HG03108 (cell line): ENCODE measurements around the gene STARD13.

Source experiments
- ATAC-seq: cut with Tn5 transposase; IDR thresholded peaks from one replicate; pipeline ENCODE4 v1.9.1; 2021; ENCODE audit warnings: moderate library complexity; ENCODE audit not compliant: unreplicated experiment

STARD13 gene

GRCh38 chr13:33153421-33154404 lies 131.8 kb downstream of the STARD13 start:
- ATAC-seq = no peak

DNA sequence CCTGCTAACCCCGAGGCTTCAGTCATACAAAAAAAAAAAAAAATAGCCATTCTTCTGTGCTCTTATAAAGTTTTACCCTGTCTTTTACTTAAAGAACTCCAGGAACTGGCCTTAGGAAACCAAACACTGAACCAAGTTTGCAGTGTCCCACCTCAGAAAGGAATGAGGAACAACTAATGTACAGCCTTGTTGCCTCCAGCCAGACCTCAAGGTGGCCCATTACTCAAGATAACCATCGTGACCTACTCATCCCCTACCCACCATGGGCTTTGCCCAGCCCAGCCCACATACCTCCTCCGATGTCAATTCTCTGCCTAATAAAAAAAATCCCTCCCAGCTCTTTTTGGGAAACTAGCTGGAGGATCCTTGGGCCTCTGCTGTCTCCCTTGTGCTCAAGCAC lies 133.2 kb downstream of the STARD13 start:
- ATAC-seq = no peak

GRCh38 chr13:33150662-33151061 lies 134.9 kb downstream of the STARD13 start:
- ATAC-seq = no peak

DNA sequence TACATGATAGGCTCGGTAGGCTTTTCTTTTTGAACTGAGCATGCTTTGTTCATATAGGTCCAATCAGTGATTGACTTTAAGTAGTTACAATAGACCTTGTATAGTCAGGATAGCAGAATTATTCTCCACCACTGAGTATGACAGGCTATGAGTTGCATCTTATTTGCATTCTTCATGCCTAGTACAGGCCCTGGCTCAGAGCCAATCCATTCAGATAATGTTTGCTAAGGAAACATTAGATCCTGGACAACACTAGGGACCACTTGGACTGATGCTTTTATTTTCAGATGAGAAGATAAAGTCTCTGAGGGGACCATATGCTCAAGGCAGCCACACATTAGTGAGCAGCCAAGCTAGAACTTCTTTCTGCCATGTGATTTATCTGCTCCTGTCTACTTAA lies 135.4 kb downstream of the STARD13 start:
- ATAC-seq = no peak

DNA sequence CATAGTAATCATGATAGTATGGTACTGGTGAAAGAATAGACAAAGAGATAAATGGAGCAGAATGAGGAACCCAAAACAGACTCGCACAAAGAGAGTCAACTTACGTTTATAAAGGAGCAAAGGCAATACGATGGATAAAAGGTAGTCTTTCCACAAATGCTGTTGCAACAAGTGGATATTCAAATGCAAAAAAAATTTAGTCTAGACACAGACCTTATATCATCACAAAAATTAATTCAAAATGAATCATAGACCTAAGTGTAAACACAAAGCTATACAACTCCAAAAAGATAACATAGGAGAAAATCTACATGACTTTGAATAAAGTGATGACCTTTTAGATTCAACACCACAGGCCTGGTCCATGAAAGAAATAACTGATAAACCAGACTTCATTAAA lies 137.7 kb downstream of the STARD13 start:
- no peak for ATAC-seq

GRCh38 chr13:33146843-33147611 lies 138.5 kb downstream of the STARD13 start:
- peak; percentile 84 for ATAC-seq

DNA sequence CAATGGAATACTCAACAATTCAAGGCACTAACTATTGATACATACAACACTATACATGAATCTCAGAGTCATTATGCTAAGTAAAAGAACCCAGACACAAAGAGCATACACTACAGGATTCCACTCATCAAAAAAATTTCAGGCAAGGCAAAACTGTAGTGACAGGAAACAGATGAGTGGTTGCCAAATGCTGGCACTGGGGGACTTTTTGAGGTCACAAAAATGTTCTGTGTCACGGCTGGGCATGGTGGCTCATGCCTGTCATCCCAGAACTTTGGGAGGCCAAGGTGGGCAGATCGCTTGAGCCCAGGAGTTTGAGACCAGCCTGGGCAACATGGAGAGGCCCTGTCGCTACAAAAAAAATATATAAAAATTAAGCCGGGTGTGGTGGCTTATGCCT lies 139.9 kb downstream of the STARD13 start:
- no peak for ATAC-seq

DNA sequence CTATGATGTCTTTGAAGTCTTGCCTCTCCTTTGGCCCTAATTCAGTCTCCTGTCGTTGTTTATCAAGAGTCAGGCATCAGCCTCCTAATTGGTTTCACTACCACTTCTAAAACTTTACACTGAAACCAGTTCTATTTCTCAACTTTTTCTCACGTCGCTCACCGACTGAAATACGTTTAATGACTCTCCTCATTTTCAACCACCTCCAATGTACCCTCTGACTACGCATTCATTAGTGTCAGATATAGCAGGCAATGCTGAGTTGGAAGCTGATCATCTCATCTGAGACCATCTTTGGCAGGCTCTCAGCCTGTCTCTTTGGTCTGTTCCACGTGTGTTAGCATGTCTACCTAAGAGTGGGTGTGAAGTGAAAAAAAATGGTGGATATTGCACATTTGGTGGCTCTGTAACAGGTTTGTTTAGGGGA lies 141.2 kb downstream of the STARD13 start:
- no peak for ATAC-seq

GRCh38 chr13:33139780-33140535 lies 145.6 kb downstream of the STARD13 start:
- ATAC-seq = no peak

DNA sequence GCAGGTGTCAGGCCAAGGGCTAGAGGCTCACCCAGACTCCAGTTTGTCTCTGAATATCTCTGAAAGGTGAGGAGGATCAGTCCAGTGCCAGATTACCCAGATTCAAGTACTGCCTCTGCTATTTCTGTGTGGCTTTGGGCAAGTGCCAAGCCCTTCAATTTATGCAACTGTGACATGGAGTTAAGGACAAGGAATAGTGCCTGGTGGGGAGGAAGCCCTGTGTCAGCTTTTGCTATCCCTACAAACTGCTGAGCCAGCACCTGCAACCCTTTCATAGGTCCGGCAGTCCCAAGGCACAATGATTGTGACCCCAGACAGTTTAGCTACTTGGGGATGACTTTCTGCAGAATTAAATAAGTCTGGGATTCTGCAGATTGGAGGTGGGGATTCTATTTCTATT lies 146.4 kb downstream of the STARD13 start:
- no peak for ATAC-seq

- ATAC-seq = no peak
Observed at GRCh38 chr13:33138441-33138840, 147.1 kb downstream of the STARD13 start.

- no peak for ATAC-seq
Observed at GRCh38 chr13:33137721-33138120, 147.8 kb downstream of the STARD13 start.

- no peak for ATAC-seq
Observed at GRCh38 chr13:33135097-33135496, 150.5 kb downstream of the STARD13 start.

- no peak for ATAC-seq
Observed at GRCh38 chr13:33134213-33134612, 151.3 kb downstream of the STARD13 start.

- ATAC-seq = no peak
Observed at GRCh38 chr13:33132644-33133440, 152.7 kb downstream of the STARD13 start.

- no peak for ATAC-seq
Observed at GRCh38 chr13:33129886-33130285, 155.7 kb downstream of the STARD13 start.

DNA sequence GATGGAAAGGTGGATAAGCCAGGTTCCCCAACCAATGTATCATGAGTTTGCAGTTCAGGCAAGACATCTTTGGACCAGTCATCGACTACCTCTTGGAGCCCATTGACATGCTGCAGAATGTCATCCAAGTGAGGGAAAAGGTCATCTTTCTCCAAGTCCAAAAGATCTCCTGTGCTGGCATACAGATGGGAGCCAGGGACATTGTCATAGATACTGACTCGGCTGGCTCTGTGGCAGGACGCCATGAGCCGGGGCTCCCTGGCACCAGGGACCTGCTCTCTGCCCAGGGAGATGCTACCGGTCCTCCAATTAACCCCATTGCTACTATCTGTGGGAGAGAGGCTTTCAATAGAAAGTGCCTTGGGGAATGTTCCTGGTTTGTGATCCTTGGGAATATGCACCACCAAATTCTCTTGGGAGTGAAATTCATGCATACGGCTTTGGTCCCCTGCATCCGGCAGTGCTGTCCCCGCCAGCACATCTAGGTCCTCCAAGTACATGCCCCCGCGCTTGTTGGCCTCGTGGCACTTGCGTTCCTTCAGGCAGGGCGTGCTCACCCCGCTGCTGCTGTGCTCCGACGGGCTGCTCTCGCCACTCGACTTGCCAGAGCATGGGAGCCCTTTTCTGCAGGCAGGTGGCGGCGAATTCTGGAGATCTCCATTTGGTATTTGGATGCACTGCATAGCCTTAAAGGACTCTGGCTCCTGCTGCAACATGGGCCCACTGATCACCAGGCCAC lies 156.3 kb downstream of the STARD13 start:
- no peak for ATAC-seq

GRCh38 chr13:33128134-33128533 lies 157.4 kb downstream of the STARD13 start:
- ATAC-seq = no peak

DNA sequence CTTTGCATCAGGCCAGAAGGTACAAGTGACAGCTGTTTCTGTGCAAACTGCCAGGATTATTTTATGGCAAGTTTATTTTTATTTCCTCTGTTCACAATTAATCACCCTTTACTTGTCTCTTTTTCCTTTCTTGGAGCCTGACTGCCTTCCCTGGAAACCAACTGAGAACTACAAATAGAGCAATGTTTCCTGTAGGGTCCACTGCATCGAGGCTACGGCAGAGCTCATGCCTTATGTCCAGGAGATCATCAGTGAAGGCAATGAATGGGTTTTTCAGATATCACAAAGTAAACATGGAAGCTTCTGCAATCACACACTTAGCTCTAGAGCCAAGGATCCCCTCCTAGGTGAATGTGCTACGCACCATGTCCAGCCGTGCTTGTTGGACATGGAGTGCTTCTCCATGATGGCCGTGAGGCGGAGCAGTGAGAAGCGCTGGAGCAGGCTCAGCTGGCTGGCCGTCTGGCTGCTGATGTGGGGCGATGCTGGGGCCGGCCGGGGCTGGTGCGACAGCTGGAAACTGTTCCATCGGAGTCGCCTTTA lies 158.5 kb downstream of the STARD13 start:
- ATAC-seq = no peak
